GM18870 (cell line): ENCODE data around the gene RRAS2.
"Not testable (repeated sequence)": the region's sequence is repeated elsewhere in the genome, so short reads cannot be mapped to it uniquely, and the experiment has no call there.

Experiments used
- ATAC-seq: cut with Tn5 transposase; IDR thresholded peaks from one replicate; pipeline ENCODE4 v1.9.1; 2021; ENCODE audit warnings: moderate library complexity; ENCODE audit not compliant: unreplicated experiment

The RRAS2 gene

DNA sequence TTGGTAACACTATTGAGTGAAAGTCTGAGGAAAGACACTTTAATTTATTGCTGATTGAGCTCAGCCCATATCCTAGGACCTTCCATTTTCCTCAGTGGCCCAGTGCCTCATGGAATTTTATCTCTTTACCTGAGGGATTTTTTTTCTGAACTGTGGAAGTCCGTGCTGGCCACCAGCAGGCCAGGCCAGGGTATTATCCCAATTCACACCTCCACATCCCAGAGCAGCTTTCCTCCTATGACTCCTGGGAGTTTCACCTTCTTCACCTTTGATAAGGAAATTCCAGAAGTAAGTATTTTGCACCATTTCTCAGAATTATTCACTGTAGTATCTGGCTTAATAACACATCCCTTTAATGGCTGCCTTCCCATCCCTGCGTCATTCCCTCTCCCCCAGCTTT lies 13.0 kb upstream of the RRAS2 start:
- ATAC-seq, result no peak

- no peak for ATAC-seq
These were observed 12.3 kb upstream of the RRAS2 start for GRCh38 chr11:14371249-14371648.

DNA sequence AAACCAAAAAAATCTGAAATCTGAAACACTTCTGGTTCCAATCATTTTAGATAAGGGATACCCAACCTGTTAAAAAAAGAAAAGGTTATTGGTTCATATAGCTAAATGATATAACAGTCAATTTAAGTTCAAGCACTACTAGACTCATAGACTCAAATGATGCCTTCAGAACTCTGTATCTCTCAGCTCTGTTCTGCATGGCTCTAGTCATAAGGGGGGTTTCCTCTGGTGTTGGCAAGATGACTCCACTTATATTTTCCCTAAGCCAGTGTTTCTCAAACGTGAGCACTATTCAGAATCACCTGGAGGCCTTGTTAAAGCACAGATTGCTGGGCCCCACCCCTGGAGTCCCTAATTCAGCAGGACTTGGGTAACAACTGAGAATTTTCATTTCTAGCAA lies 11.5 kb upstream of the RRAS2 start:
- ATAC-seq, result peak; percentile 43

GRCh38 chr11:14369598-14369997 lies 10.6 kb upstream of the RRAS2 start:
- no peak for ATAC-seq

GRCh38 chr11:14366936-14367335 lies 8.0 kb upstream of the RRAS2 start:
- no peak for ATAC-seq

DNA sequence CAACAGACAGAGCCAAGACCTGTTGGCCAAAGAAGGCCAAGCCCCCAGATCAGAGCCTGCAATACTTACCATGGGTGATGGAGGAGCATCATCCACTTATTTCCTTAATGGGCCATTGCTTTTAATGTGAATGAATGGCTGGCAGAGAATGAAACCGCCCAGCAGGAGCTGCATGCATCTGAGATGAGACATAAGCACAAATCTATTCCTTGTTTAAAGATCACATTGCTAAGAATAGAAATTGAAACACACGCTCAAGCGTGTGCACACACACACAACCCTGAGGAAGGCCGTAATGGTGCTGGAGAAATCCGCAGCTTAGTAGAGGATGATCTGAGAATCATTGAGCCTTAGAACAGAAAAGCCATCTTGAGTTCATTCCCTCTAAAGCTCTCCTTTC lies 5.3 kb upstream of the RRAS2 start:
- ATAC-seq, result no peak

DNA sequence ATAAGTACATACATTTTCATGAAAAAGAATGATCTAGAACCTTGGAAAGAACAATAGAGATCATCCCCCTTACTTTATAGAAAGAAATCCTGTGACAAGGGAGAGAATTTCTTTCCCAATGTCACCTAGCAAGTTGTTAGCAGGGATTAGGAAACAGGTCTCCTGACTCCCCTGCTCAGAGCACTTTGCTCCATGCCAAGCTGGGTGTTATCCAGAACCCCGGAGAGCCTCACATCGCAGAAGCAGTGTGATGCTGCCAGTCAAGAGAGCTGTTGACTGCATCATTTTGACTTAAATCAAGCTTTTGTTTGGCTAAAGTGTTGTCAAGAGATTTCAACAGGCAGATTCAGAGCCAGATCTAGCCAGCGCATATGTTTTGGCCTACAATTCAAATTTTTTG lies 3.6 kb upstream of the RRAS2 start:
- ATAC-seq, result no peak

- ATAC-seq, result no peak
These were observed 3.0 kb upstream of the RRAS2 start for GRCh38 chr11:14361951-14362350.

GRCh38 chr11:14360976-14361375 lies 2.0 kb upstream of the RRAS2 start:
- no peak for ATAC-seq

DNA sequence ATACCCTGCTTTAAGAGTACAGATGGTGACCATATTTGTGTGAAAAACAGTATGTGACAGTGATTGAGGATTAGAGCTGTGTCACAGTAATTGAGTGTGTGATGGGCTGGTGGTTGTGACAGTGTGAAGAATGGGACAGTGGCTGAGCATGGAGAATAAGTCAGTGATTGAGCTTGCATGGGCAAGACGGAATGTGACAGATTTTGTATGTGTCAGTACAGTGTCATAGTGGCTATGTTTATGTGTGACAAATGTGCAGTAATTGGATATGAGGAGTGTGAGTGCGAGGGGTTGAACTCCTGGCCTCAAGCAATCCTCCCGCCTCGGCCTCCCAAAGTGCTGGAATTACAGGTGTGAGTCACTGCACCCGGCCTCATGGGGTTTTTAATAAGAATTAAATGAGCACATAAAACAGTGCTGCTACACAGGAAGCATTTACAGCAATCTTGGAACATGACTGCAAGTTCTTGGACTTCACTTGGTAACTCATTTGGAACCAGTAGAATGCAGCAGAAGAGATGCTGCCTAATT lies 583 bp upstream of the RRAS2 start:
- no peak for ATAC-seq

GRCh38 chr11:14357881-14358728 lies 878 bp downstream of the RRAS2 start:
- peak; percentile 22 for ATAC-seq

DNA sequence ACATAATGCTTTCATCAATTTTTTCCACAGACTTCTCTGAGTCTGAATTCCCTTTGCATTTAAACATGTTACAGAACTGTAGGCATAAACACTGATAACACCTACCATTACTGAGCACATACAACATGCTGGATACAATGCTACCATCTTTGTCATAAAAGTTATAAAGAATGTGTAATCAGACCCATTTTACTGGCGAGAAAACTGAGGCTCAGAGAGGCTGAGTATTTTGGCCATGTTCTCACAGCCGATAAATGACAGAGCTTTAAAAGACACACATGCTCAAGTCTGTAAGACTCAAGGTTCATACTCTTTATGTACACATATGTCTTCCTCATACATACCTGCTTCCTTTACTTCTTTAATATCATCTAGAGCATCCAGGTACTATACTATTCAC lies 2.6 kb downstream of the RRAS2 start:
- ATAC-seq, result no peak

DNA sequence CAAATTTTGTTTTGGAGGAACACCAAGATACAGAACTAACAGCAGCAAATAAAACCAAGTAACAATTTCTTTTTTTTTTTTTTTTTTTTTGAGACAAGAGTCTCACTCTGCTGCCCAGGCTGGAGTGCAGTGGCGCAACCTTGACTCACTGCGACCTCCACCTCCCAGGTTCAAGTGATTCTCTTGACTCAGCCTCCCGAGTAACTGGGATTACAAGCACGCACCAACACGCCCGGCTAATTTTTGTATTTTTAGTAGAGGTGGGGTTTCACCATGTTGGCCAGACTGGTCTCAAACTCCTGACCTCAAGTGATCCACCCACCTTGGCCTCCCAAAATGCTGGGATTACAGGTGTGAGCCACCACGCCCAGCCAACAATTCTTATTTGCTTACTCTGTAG lies 4.4 kb downstream of the RRAS2 start:
- ATAC-seq, result not testable (repeated sequence)

- no peak for ATAC-seq
These were observed 8.2 kb downstream of the RRAS2 start for GRCh38 chr11:14350716-14351238.

DNA sequence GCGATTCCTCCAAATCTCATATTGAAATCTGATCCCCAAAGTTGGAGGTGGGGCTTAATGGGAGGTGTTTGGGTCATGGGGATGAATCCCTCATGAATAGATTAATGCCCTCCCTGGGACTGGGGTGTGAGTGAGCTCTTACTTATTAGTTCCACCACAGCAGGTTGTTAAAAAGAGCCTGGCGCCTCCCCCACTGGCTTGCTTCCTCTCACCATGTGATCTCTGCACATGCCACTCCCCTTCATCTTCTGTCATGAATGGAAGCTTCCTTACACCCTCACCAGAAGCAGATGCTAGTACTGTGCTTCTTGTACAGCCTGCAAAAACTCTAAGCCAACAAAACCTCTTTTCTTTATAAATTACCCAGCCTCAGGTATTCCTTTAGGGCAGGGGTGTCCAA lies 8.8 kb downstream of the RRAS2 start:
- ATAC-seq, result no peak

GRCh38 chr11:14347991-14348390 lies 11.0 kb downstream of the RRAS2 start:
- ATAC-seq, result no peak

GRCh38 chr11:14347494-14347893 lies 11.5 kb downstream of the RRAS2 start:
- no peak for ATAC-seq

DNA sequence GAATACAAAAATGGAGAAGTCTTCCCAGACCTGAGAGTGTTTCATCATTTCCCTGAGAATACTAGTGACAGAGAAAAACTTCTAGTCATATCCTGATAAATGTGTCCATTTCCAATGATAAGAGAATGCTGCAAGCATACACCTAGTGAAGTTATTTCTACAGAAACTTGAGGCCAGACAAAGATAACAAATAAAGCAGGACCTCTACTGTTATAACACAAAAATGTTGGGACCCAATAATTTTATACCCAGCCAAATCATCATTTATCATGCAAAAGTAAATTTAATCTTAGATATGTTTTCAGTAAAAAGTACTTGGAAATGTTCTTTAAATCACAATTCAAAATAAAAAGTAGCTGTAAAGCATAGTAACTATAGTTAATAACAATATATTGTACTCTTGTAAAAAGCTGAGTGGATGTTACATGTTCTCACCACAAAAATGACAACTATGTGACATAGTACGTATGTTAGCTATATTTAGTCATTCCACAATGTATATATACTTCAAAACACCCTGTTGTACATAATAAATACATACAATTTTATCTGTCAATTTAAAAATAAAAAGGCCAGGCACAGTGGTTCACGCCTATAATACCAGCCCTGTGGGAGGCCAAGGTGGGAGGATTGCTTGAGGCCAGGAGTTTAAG lies 12.6 kb downstream of the RRAS2 start:
- ATAC-seq, result no peak

DNA sequence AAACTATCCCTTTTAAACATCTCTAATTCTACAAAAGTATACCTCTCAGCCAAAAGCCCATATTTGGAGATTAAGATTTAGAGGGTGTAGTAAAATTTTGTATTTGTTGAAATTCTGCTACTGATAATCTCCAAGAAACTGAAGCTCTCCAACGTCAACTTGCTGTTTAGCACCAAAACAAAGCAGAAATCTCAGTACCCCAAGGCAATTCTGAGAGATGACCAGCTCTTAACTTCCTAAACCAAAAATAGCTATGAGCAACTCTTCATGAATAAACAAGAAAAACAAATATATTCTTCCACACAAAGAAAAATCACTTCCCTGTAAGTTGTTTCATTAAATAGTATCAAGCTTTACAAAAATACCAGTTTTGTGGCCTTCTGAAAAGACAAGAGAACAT lies 13.3 kb downstream of the RRAS2 start:
- ATAC-seq, result no peak

DNA sequence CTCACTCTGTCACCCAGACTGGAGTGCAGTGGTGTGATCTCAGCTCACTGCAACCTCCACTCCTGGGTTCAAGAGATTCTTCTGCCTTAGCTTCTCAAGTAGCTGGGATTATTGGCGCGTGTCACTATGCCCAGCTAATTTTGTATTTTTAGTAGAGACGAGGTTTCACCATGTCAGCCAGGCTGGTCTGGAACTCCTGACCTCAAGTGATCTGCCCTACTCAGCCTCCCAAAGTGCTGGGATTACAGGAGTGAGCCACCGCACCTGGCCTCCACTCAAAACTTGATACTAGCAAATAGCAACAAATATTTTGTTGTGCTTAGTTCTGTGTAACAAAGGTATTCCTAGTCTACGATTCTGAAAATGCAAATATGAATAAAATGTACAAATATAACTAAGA lies 14.0 kb downstream of the RRAS2 start:
- ATAC-seq, result not testable (repeated sequence)

DNA sequence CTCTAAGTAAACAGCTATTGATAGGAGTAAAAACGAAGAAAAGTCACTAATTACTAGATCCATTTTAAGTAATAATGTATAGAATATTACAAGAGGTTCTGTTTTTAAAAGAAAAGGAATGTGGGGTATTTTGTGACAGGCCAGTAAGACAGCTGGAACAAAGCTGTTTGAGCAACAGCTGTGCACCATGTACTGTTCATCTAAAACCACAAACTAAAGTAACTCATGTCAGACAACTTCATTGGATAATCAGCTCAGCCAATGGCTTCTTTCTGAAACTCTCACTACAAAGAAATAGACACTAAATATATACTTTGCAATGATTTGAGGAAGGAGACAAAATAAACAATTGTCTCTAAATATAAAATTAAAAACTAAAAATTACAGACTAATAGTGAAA lies 16.1 kb downstream of the RRAS2 start:
- peak; percentile 74 for ATAC-seq

DNA sequence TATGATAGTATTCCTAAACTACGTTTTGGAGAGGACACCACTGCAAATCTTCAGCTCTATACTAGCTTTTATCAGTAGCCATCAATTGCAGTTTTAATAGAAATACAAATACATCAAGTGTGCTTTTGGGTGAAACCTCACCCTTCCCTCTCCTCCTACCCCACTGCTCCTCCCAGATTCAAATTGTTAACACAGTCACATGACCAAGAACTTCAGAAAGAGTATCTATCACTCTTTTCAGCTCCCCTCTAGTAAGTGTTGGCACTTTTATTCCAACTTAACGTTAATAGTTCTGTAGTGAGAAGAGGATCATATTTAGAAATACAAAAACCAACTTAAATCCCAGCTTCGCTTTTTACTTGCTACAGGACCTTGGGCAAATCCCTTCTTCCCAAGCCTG lies 17.0 kb downstream of the RRAS2 start:
- ATAC-seq, result no peak
